ENCODE measurements around the gene BIN1.

BIN1 gene

DNA sequence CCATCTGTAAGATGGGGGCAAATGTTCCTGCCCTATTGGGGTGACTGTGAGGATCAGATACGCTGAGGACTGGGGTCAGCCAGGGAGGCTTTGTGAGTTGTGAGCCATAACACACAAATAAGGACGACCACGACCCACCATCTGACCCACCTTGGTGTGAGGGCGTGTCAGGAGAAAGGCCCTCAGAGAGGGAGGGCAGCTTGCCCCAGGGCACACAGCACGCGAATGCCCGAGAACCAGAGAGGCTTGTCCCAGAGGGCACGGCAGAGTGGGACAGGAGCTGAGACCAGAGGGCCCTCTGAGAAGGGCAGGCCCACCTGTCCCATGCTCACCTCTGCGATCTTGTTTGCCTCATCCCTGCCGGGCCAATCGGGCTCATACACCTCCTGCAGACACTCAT is 36.7 kb downstream of the BIN1 start:
- peaks cover 22% of the 10 kb centered on the region for H3K36me3 Mint-ChIP-seq (ENCODE audit: low read depth)
- H3K27ac Mint-ChIP-seq: no peak overlapping the region
- H3K27me3 Mint-ChIP-seq: no peaks in the 10 kb centered on the region
- H3K4me3 Mint-ChIP-seq: no peak overlapping the region
- H3K9me3 Mint-ChIP-seq: no peaks in the 10 kb centered on the region
- peaks cover 26% of the 10 kb centered on the region for H3K4me1 Mint-ChIP-seq (ENCODE audit: low read depth)

DNA sequence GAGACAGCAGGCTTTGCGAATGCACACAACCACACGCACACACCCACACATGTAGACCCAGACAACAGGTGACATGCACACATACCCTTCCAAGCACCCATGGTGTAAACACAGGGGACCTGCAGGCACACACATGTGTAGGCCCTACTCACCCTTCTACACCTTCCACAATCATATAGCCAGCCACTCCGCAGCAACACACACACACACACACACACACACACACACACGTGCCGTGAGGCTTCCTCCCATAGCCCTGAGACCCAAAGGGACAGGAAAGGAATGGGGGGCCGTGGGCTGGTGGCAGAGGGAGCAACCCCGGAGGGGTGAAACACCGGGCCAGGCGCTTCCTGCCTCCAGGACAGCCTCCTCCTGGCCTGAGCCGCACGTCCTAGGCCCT is 37.4 kb downstream of the BIN1 start:
- no peak overlapping the region for H3K27ac Mint-ChIP-seq
- no peaks in the 10 kb centered on the region for H3K27me3 Mint-ChIP-seq
- H3K36me3 Mint-ChIP-seq (ENCODE audit: low read depth): peaks cover 22% of the 10 kb centered on the region
- H3K9me3 Mint-ChIP-seq: no peaks in the 10 kb centered on the region
- H3K4me1 Mint-ChIP-seq (ENCODE audit: low read depth): peaks cover 32% of the 10 kb centered on the region
- no peak overlapping the region for H3K4me3 Mint-ChIP-seq

DNA sequence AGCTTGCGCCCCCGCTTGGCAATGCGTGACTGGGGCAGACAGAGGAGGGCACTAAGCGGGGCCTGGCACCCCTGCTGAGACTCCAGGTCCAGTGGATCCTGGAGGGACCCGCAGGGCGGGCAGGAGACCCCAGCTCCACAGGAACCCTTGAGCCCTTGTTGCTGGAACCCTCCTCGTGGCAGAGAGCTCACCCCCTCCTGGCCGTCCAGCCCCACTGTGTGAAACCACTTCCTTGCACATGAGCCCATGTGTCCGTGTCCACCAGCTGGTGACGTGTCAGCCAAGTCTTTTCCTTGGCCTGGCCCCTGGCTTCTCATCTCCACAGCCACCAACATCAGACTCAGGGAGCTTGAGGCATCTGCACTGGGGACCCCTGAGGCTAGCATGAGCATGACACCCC is 38.0 kb downstream of the BIN1 start:
- Mint-ChIP-seq H3K9me3 (no peaks in the 10 kb centered on the region), H3K36me3 (ENCODE audit: low read depth) (peaks cover 22% of the 10 kb centered on the region), H3K4me3 (no peak overlapping the region), H3K27ac (no peak overlapping the region), H3K27me3 (no peaks in the 10 kb centered on the region), H3K4me1 (ENCODE audit: low read depth) (peaks cover 36% of the 10 kb centered on the region)

DNA sequence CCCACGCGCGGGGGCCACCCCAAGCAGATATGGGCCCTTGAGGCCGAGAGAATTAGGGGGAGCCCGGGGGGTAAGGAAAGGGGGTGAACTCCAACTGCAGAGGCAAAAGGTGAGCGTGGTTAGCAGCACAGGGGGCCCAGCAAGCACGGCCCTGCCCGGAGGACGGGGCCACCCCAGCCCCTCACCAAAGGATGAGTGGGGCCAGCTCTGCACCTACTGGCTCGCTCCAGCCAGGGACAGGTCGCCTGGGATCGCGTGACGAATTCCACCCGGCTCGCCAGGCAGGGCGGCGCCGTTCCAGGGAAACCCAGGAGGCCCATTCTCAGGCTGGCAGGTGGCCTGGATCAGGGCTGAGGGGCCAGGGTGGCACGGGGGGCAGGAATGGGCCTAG is 38.6 kb downstream of the BIN1 start:
- H3K4me3 Mint-ChIP-seq: no peak overlapping the region
- H3K27ac Mint-ChIP-seq: no peak overlapping the region
- no peaks in the 10 kb centered on the region for H3K27me3 Mint-ChIP-seq
- peaks cover 22% of the 10 kb centered on the region for H3K36me3 Mint-ChIP-seq (ENCODE audit: low read depth)
- no peaks in the 10 kb centered on the region for H3K9me3 Mint-ChIP-seq
- H3K4me1 Mint-ChIP-seq (ENCODE audit: low read depth): peaks cover 36% of the 10 kb centered on the region

DNA sequence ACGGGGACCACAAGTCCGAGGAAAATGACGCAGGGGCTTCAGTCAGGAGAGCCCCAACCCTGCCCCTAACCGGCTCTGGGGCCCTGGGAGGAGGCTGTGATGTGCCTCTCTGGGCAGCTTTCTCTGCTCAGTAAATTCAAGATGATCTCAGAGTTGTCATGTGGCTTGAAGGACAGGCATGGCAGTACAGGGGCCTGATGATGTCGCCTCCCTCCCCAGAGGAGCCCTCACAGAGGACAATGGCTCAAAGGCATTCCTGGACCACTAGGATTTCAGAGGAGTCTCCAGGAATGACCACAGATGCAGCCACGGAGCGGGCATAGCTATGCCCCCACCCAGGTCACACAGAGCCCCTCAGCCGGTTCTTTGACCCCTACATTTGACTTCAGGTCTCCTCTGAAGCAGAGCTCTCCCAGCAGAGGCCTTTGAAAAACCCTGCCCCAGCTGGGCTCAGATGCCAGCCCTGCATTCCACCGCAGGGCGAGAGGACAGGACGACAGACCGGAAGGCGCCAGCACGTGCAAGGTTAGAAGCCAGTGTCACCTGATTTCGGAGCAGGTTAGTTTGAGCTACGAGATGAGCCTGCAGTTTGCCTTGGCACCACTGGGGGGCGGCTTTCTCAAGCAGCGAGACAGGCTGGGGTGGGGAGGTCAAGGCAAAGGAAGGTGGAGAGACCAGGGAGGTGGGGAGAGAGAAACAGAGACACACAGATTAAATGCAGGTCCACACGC is 39.2 kb downstream of the BIN1 start:
- Mint-ChIP-seq H3K9me3 (no peaks in the 10 kb centered on the region), H3K4me1 (ENCODE audit: low read depth) (peaks cover 38% of the 10 kb centered on the region), H3K4me3 (no peak overlapping the region), H3K36me3 (ENCODE audit: low read depth) (peaks cover 27% of the 10 kb centered on the region), H3K27ac (peak overlapping the region; percentile 5), H3K27me3 (no peaks in the 10 kb centered on the region)

DNA sequence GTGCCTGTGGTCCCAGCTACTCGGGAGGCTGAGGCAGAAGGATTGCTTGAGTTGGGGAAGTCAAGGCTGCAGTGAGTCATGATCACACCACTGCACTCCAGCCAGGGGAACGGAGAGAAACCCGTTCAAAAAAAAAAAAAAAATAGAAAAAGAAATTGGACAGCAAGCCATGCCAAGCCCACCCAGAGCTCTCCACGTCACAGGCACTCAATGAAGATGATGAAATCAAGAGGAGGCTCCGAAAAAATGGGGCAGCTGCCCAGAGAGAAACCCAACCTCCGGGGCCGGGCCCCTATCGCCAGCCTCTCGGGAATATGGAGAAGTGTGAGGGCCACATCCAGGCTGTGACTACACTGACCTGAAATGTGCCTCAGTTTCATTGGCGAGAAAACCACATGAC is 40.0 kb downstream of the BIN1 start:
- Mint-ChIP-seq H3K27me3 (no peaks in the 10 kb centered on the region), H3K9me3 (no peaks in the 10 kb centered on the region), H3K27ac (no peak overlapping the region), H3K4me3 (no peak overlapping the region), H3K36me3 (ENCODE audit: low read depth) (peaks cover 27% of the 10 kb centered on the region), H3K4me1 (ENCODE audit: low read depth) (peaks cover 40% of the 10 kb centered on the region)

DNA sequence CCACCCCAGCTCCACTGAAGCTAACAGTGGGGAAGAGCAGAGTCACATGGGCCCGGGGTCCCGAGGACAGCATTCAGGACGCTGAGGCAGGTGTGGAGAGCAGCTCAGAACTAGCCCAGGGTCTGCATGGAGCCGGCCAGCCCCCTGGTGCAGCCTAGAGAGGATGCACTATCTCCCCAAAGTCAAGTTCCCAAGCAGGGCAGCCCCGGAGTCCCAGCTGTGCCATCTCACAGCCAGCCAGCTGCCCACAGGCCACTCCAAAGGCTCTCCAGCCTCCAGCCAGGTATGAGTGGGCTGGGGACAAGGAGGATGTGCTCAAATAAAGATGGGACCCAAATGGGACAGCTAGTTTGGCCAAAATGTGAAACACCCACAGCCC is 41.0 kb downstream of the BIN1 start:
- H3K4me3 Mint-ChIP-seq: no peak overlapping the region
- H3K27me3 Mint-ChIP-seq: no peaks in the 10 kb centered on the region
- H3K9me3 Mint-ChIP-seq: no peaks in the 10 kb centered on the region
- peaks cover 40% of the 10 kb centered on the region for H3K4me1 Mint-ChIP-seq (ENCODE audit: low read depth)
- H3K36me3 Mint-ChIP-seq (ENCODE audit: low read depth): peaks cover 24% of the 10 kb centered on the region
- no peak overlapping the region for H3K27ac Mint-ChIP-seq

DNA sequence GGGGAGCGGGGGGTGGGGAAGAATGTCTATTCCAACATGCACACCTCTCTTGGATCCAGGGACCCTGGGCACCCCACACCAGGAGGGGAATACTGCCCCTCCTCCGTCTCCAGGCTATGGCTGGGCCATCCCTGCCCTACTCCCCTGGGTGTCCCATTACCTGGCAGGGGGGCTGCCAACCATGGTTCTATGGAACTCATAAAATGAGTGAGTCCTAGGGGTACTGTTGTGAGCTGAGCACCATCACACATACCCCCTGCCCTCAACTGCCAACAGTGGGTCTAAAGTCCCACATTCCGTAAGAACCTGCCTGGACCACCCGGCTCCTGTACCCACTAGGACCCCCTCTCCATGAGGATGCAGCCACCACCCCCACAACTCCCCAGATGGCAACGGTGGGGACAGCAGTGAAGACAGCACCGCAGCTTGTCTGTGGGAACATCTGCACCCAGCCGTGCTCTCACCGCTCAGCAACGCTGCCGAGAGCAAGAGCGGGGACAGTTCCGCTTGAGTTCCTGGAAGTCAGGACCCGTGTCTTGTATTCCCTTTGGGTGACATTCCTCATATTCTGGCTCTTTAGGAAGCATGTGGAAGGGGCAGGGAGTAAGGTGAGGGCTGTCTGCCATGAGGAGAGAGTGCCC is 41.5 kb downstream of the BIN1 start:
- H3K27ac Mint-ChIP-seq: peak overlapping the region; percentile 76
- no peaks in the 10 kb centered on the region for H3K9me3 Mint-ChIP-seq
- H3K27me3 Mint-ChIP-seq: no peaks in the 10 kb centered on the region
- no peak overlapping the region for H3K4me3 Mint-ChIP-seq
- H3K4me1 Mint-ChIP-seq (ENCODE audit: low read depth): peaks cover 40% of the 10 kb centered on the region
- peaks cover 20% of the 10 kb centered on the region for H3K36me3 Mint-ChIP-seq (ENCODE audit: low read depth)

DNA sequence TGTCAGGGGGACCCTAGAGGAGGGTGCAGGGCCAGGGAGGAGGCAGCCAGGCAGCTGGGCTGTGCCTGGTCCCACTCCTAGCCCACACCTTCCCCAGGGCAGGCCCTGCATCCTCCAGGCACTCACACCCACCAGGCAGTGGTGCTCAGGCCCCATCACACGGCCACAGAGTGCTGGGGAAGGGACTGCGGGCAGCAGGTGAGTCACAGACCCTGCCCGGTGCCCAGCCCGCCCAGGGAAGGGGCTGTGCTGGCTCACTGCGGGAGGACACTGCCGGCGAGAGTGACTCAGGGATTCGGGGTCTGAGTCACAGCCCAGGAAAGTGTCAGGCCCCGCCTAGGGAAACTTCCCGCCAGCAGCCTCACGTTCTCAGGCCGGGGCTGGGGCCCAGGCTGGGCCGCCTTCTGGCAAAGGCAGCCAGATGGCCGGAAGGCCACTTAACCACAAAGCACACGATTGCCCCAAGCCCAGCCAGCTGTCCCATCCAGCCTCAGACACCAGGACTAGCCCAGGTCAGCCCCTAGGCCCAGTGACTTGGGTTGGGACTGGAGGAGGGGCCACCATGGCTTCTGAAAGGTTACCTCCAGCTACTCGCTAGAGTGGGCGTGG is 42.2 kb downstream of the BIN1 start:
- H3K36me3 Mint-ChIP-seq (ENCODE audit: low read depth): peaks cover 20% of the 10 kb centered on the region
- H3K27ac Mint-ChIP-seq: peak overlapping the region; percentile 76
- H3K9me3 Mint-ChIP-seq: no peaks in the 10 kb centered on the region
- no peak overlapping the region for H3K4me3 Mint-ChIP-seq
- H3K4me1 Mint-ChIP-seq (ENCODE audit: low read depth): peaks cover 40% of the 10 kb centered on the region
- no peaks in the 10 kb centered on the region for H3K27me3 Mint-ChIP-seq

DNA sequence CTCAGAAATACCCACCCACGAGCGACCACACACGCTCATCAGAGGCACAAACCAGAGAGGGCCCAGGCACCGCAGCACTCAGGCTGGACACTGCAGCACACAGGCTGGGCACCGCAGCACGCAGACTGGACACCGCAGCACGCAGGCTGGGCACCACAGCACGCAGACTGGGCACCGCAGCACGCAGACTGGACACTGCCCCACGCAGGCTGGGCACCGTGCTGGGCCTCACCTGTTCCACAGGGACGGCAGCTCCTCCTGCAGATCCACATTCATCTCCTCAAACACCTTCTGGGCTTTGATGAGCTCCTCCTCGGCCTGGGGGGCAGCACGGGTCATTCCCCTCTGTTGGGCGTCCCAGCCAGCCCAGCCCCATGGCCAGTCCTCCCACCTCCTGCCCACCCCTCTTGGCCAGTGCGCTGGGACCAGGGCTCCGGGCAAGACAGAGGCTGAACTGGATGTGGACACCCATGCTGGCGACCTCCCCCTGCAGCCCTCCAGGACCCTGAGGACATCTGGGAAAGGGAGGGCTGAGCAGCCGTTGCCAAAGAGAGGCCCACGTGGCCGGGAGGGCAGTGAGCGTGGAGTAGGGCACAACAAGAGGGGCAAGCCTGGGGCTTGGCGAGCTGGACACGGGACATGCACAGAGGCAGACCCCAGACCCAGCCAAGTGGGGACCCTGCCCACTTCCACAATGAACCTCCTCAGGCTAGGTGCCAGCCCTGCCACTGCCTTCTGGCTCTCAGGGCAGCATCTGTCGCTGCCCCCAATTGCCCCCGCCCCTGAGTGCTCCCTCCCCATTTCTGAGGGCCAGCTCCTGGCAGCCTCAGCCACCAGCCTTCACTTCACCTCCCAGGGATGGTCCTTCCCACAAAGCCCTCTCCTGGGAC is 43.0 kb downstream of the BIN1 start:
- H3K27ac Mint-ChIP-seq: peak overlapping the region; percentile 74
- H3K4me3 Mint-ChIP-seq: no peak overlapping the region
- no peaks in the 10 kb centered on the region for H3K27me3 Mint-ChIP-seq
- H3K4me1 Mint-ChIP-seq (ENCODE audit: low read depth): peaks cover 36% of the 10 kb centered on the region
- no peaks in the 10 kb centered on the region for H3K9me3 Mint-ChIP-seq
- peaks cover 16% of the 10 kb centered on the region for H3K36me3 Mint-ChIP-seq (ENCODE audit: low read depth)

DNA sequence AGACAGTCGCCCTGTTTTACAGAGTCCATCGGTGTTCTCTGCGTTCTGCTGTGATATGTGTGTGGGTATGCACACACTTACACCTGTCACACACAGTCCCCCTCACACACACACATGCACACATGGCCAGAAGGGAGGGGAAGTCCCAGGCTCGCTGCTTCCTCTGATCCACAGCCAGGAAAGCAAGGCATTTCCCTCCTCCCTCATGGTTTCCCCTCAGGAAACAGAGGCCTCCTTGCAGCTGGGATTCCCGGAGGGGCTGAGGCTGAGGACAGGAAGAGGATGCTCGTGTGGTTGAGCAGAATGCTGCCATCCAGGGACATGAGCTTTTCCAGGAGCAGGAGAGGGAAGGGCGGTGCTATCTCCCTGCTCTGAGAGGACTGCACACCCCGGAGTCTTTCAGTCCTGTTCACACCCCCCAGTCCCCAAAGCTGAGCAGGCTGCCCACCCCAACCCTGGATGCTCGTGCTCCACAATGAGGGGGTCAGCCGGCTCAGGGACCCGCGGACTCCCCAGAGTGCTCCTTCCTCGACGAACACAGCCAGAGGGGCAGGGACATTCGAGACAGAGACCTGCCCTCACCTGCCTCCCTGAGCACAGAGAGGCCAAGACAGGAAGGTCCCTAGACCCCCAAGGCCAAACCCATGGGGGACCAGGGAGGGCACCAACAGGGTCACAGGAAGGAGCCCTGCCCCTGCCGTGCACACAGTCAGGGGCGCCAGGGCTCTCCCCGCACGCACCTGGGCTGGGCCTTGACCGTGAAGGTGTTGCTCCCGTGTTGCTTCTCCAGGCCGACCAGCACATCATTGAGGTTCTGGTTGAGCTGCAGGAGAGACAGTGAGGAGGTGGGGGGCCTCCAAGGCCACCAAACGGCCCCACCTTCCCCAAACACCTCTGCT is 45.3 kb downstream of the BIN1 start:
- peaks cover 29% of the 10 kb centered on the region for H3K4me1 Mint-ChIP-seq (ENCODE audit: low read depth)
- H3K9me3 Mint-ChIP-seq: no peaks in the 10 kb centered on the region
- peaks cover 16% of the 10 kb centered on the region for H3K36me3 Mint-ChIP-seq (ENCODE audit: low read depth)
- H3K27me3 Mint-ChIP-seq: no peaks in the 10 kb centered on the region
- H3K27ac Mint-ChIP-seq: no peak overlapping the region
- H3K4me3 Mint-ChIP-seq: no peak overlapping the region

DNA sequence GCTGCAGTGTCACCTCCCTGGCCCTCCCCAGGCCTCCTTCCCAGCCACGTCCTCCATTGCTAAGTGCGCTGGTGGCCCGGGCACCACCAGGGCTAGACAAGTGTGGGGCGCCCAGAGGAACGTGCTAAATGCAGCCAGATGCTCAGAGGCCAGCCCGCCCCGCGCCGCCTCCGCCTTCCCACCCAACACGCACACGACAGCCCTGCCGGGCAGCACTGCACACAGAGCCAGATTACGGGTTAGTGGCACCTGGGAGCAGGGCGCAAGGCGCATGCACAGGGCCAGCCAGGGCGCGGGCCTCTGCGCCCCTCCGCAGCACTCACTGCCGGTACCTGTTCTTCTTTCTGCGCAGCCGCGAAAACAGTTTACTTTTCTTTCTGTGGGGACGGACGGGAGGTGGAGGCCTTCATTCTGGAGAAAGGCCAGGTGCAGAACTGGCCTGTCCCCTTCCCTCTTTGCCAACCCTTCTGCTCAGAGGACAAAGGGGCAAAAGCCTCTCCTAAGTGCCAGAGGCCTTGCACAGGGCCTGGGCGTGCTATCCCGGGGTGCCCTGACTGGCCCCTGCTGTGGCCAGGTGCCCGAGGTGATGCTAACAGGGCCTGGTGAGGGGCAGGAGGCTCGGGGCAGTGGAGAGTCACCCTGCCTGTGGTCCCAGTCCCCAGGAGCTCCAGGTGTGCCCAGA is 46.5 kb downstream of the BIN1 start:
- peaks cover 20% of the 10 kb centered on the region for H3K4me1 Mint-ChIP-seq (ENCODE audit: low read depth)
- no peaks in the 10 kb centered on the region for H3K9me3 Mint-ChIP-seq
- H3K36me3 Mint-ChIP-seq (ENCODE audit: low read depth): peaks cover 16% of the 10 kb centered on the region
- no peaks in the 10 kb centered on the region for H3K27me3 Mint-ChIP-seq
- H3K27ac Mint-ChIP-seq: no peak overlapping the region
- no peak overlapping the region for H3K4me3 Mint-ChIP-seq

DNA sequence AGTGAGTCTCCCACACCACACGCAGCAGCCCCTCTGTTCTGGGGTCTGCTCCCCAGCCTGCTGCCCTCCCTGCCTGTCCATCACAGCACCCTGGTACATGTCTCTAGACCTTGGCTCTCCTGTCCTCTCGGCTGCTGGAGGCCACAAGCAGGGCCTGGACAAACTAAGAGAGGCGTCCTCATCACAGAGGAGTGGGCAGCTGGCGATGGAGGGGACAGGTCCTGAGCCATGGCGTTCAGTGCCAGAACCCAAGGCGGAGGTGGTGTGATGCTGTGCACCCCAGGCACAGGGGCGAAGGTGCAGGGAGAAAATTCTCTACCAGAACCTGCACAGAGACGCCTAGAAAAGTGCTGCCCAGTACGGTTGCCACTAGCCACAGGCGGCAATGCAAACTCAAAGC is 47.4 kb downstream of the BIN1 start:
- H3K4me3 Mint-ChIP-seq: no peak overlapping the region
- no peaks in the 10 kb centered on the region for H3K9me3 Mint-ChIP-seq
- H3K27ac Mint-ChIP-seq: no peak overlapping the region
- no peaks in the 10 kb centered on the region for H3K27me3 Mint-ChIP-seq
- H3K36me3 Mint-ChIP-seq (ENCODE audit: low read depth): peaks cover 16% of the 10 kb centered on the region
- peaks cover 11% of the 10 kb centered on the region for H3K4me1 Mint-ChIP-seq (ENCODE audit: low read depth)

DNA sequence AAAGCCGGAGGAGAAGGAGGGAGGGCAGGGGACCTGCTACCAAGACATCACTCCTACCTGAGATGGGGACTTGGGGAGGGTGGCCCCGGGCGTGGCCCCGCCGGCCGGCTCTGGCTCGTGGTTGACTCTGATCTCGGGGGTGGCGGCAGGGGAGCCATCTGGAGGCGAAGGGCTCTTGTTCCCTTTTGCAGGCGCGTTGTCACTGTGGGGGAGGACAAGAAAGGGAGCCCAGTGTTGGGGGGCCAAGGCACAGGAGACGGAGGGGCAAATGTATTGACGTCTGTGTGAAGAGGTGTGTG is 48.1 kb downstream of the BIN1 start:
- H3K4me1 Mint-ChIP-seq (ENCODE audit: low read depth): peaks cover 7% of the 10 kb centered on the region

More for the DNA sequence above, 48.1 kb downstream of the BIN1 start:
- no peaks in the 10 kb centered on the region for H3K9me3 Mint-ChIP-seq
- H3K36me3 Mint-ChIP-seq (ENCODE audit: low read depth): peaks cover 16% of the 10 kb centered on the region
- no peak overlapping the region for H3K4me3 Mint-ChIP-seq
- no peak overlapping the region for H3K27ac Mint-ChIP-seq
- H3K27me3 Mint-ChIP-seq: no peaks in the 10 kb centered on the region

Measured in stimulated activated naive CD8-positive, alpha-beta T cell treated with anti-CD3 and anti-CD28 coated beads, Interleukin-15, Interleukin-2, amounts not matched to agents 100 ng/mL and 50 ng/mL, for 24 hours (primary cell).